HepG2 (cell line): Measurements from ENCODE around the gene LRRC32. TPM values are rescaled to one million over a fixed set of nuclear protein-coding genes. Genes with fewer than 3 reads are reported as not detected.
A peak's percentile ranks its signal among the peaks of the same experiment; 100 is the strongest.

Experiments used
- ATAC-seq: fragments of 200-7000 bp; cut with Tn5 transposase; 3 replicates; pipeline ENCODE4 v1.9.1; 2020; ENCODE audit warnings: mild to moderate bottlenecking, moderate library complexity
- BruUV-seq: library from RNA; stranded (reverse); fragments of 400-500 nt; replicated peaks from 2 replicates; lab custom pipeline; 2021; lab: Mats Ljungman, UMichigan
- CTCF ChIA-PET: fragments of 300-600 bp; formaldehyde crosslinking; extraction: SDS; loops from one replicate; lab custom pipeline; 2021; ENCODE audit warnings: low total read pairs, inconsistent platforms, low intra/inter-chr PET ratio; lab: Yijun Ruan, JAX
- POLR2A ChIA-PET: fragments of 350-600 bp; sonication (Branson Sonifier 250); formaldehyde crosslinking; loops from one replicate; lab custom pipeline; 2020; ENCODE audit warnings: antibody characterized with exemption, inconsistent platforms; lab: Yijun Ruan, JAX
- DNase-seq: peaks from one replicate; pipeline ENCODE4 v3.0.0-alpha.2; 2015; ENCODE audit warnings: low spot score
- FAIRE-seq: peaks from 3 replicates; lab custom pipeline; 2011; peaks lifted over from hg19 to GRCh38; lab: Jason Lieb, UNC
- H2AFZ ChIP-seq: one replicate; pipeline ENCODE4 v1.6.1; 2011; ENCODE audit warnings: low read length, inconsistent platforms
- H3K27ac ChIP-seq: fragments of 300-600 bp; 3 replicates; pipeline ENCODE4 v1.8.0; 2011; ENCODE audit warnings: mixed run types, mild to moderate bottlenecking, mixed read lengths, low read length, inconsistent platforms; ENCODE audit not compliant: insufficient read depth; ENCODE audit errors: extremely low read length
- H3K27me3 ChIP-seq, 2 experiments: fragments of 200-600 bp in 1 of 2; 2 replicates in 1 of 2; 3 replicates in 1 of 2; pipeline versions ENCODE4 v1.6.0 to v1.8.0; 2011; ENCODE audit warnings: low read length in 2 of 2, mild to moderate bottlenecking in 2 of 2, moderate library complexity in 2 of 2, inconsistent platforms in 1 of 2; ENCODE audit not compliant: insufficient read depth in 2 of 2, control insufficient read depth in 1 of 2
- H3K36me3 ChIP-seq, 2 experiments: fragments of 200-600 bp in 1 of 2; replicated peaks in 1 of 2; 2 replicates in 1 of 2; 3 replicates in 1 of 2; pipeline versions ENCODE4 v1.5.1 to v1.8.0; 2011; ENCODE audit warnings: low read length in 2 of 2, inconsistent platforms in 1 of 2; ENCODE audit not compliant: insufficient read depth in 2 of 2, control insufficient read depth in 1 of 2
- H3K4me1 ChIP-seq: 2 replicates; pipeline ENCODE4 v1.5.1; 2012; ENCODE audit warnings: low read length, inconsistent platforms; ENCODE audit not compliant: insufficient read depth
- H3K4me2 ChIP-seq: 2 replicates; pipeline ENCODE4 v1.6.0; 2011; ENCODE audit warnings: low read depth, low read length, inconsistent platforms
- H3K4me3 ChIP-seq, 3 experiments: fragments of 200-600 bp in 1 of 3; sonication (generic), shearing (Covaris generic) in 1 of 3; replicated peaks in 1 of 3; 2 replicates each; pipeline ENCODE4 v1.5.1; 2011 to 2016; ENCODE audit warnings: low read length in 3 of 3, inconsistent platforms in 2 of 3, low read depth in 2 of 3, mild to moderate bottlenecking in 2 of 3, control low read depth in 1 of 3, mixed read lengths in 1 of 3; ENCODE audit not compliant: insufficient read depth in 1 of 3
- H3K79me2 ChIP-seq: one replicate; pipeline ENCODE4 v1.6.1; 2011; ENCODE audit warnings: low read length, inconsistent platforms; ENCODE audit not compliant: insufficient read depth
- H3K9ac ChIP-seq: 2 replicates; pipeline ENCODE4 v1.6.0; 2011; ENCODE audit warnings: mild to moderate bottlenecking, low read depth, low read length, inconsistent platforms; ENCODE audit not compliant: insufficient read depth
- H3K9me3 ChIP-seq: 2 replicates; pipeline ENCODE4 v1.5.1; 2012; ENCODE audit warnings: mild to moderate bottlenecking, low read length
- H4K20me1 ChIP-seq: 2 replicates; pipeline ENCODE4 v1.6.0; 2011; ENCODE audit warnings: inconsistent platforms, mild to moderate bottlenecking, low read length, moderate library complexity; ENCODE audit not compliant: insufficient read depth
- BCL6 ChIP-seq: IDR thresholded peaks from 2 replicates; pipeline ENCODE4 v1.6.1; 2016; ENCODE audit warnings: missing genetic modification reagents, missing compliant biosample characterization
- GATA4 ChIP-seq: sonication (generic); IDR thresholded peaks from 2 replicates; pipeline ENCODE4 v1.6.1; 2016; ENCODE audit warnings: antibody characterized with exemption, low read depth, borderline replicate concordance
- KLF6 ChIP-seq: IDR thresholded peaks from 2 replicates; pipeline ENCODE4 v1.8.0; 2016; ENCODE audit warnings: missing biosample characterization, missing genetic modification reagents
- REPIN1 ChIP-seq: sonication (generic); formaldehyde crosslinking; IDR thresholded peaks from 2 replicates; pipeline ENCODE4 v1.8.0; 2022; ENCODE audit warnings: missing genetic modification reagents, low read depth, mild to moderate bottlenecking, borderline replicate concordance
- ZFP37 ChIP-seq: sonication (generic); formaldehyde crosslinking; IDR thresholded peaks from 2 replicates; pipeline ENCODE4 v1.4.0; 2020; ENCODE audit warnings: missing genetic modification reagents, borderline replicate concordance
- ZNF768 ChIP-seq: sonication (generic); formaldehyde crosslinking; IDR thresholded peaks from 2 replicates; pipeline ENCODE4 v1.4.0; 2020; ENCODE audit warnings: missing genetic modification reagents
- WGBS: methylation state at CpG from one replicate; pipeline ENCODE4 v1.1.6; 2017; ENCODE audit warnings: low lambda C conversion rate; 5-methylcytosine and 5-hydroxymethylcytosine counted together
- in situ Hi-C: cut with HindIII; loops from 2 replicates; pipeline ENCODE4 v1.10.0; 2017; ENCODE audit warnings: low pct_unique_long_range_greater_than_20kb; ENCODE audit not compliant: extremely low pct_ligation_motif_present
- intact Hi-C: fragments of 100-400 bp; cut with micrococcal nuclease; formaldehyde crosslinking; loops from one replicate; pipeline ENCODE4 v1.10.0; 2022; ENCODE audit not compliant: unreplicated experiment
- polyA plus RNA-seq, 8 experiments: library from polyadenylated mRNA; depleted of rRNA in 3 of 8; stranded (reverse) in 7 of 8; unstranded in 1 of 8; fragments of >200 nt; fragmentation: Illumina TruSeq in 4 of 8; extraction: Trizol in 4 of 8; gene quantifications; 2 replicates each; pipeline versions ENCODE4 v1.2.1 to v1.2.3, GENCODE V29; 2011 to 2016; ENCODE audit warnings: low read depth in 4 of 8, missing spikeins in 1 of 8, mixed read lengths in 1 of 8; ENCODE audit not compliant: insufficient read depth in 1 of 8
- total RNA-seq, 5 experiments: library from RNA; depleted of rRNA; stranded (reverse); fragments of >200 nt; fragmentation: Illumina TruSeq; extraction: Trizol; gene quantifications; 2 replicates each; pipeline ENCODE4 v1.2.3, GENCODE V29; 2016; ENCODE audit warnings: low read depth in 1 of 5
- TF ChIP-seq, protein P1 (sequence below): sonication (generic); formaldehyde crosslinking; IDR thresholded peaks from 2 replicates; pipeline ENCODE4 v1.4.0; 2020; ENCODE audit warnings: mild to moderate bottlenecking, missing genetic modification reagents
- TF ChIP-seq, protein P2 (sequence below): IDR thresholded peaks from 2 replicates; pipeline ENCODE4 v1.6.1; 2012; ENCODE audit warnings: low read length, improper control_type of control experiment
- TF ChIP-seq, protein P3 (sequence below): sonication (generic); formaldehyde crosslinking; IDR thresholded peaks from 2 replicates; pipeline ENCODE4 v1.8.1; 2023; ENCODE audit warnings: mild to moderate bottlenecking, moderate library complexity, missing genetic modification reagents
- TF ChIP-seq, protein P4 (sequence below): sonication (generic); formaldehyde crosslinking; IDR thresholded peaks from 2 replicates; pipeline ENCODE4 v1.4.0; 2020; ENCODE audit warnings: missing genetic modification reagents, borderline replicate concordance

LRRC32 gene
- total and polyA plus RNA-seq, 2 of the 13 experiments (the other 11 are each of a cell fraction or from before 2014, with no cell fraction given): 0.07 TPM; not detected in 1

DNA sequence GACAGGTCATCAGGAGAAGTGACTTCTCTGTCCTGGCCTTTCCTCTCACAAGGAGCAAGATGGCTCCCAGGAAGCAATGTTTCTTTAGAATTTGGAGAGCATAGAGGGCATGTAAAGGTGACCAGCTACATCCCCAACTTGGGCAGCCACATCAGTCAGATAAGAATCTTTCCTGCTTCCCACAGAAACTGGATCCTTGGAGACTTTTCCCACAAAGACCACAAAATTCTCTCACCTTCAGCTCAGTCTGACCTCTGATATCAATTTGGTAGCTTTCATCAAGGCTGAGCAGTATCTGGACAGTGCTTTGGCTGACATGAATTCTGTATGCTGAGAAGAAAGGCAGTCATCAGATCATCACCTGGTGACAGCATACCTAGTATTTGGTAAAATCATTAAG, 23.3 kb upstream of the LRRC32 start (continued):
- TF ChIP-seq BCL6 (no peak), GATA4 (no peak), REPIN1 (CRISPR knock-in tag) (no peak), KLF6 (CRISPR knock-in tag) (no peak), ZFP37 (no peak)
- TF ChIP-seq, protein P1, sequence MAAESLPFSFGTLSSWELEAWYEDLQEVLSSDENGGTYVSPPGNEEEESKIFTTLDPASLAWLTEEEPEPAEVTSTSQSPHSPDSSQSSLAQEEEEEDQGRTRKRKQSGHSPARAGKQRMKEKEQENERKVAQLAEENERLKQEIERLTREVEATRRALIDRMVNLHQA (CRISPR knock-in tag): no peak
- TF ChIP-seq, protein P2, sequence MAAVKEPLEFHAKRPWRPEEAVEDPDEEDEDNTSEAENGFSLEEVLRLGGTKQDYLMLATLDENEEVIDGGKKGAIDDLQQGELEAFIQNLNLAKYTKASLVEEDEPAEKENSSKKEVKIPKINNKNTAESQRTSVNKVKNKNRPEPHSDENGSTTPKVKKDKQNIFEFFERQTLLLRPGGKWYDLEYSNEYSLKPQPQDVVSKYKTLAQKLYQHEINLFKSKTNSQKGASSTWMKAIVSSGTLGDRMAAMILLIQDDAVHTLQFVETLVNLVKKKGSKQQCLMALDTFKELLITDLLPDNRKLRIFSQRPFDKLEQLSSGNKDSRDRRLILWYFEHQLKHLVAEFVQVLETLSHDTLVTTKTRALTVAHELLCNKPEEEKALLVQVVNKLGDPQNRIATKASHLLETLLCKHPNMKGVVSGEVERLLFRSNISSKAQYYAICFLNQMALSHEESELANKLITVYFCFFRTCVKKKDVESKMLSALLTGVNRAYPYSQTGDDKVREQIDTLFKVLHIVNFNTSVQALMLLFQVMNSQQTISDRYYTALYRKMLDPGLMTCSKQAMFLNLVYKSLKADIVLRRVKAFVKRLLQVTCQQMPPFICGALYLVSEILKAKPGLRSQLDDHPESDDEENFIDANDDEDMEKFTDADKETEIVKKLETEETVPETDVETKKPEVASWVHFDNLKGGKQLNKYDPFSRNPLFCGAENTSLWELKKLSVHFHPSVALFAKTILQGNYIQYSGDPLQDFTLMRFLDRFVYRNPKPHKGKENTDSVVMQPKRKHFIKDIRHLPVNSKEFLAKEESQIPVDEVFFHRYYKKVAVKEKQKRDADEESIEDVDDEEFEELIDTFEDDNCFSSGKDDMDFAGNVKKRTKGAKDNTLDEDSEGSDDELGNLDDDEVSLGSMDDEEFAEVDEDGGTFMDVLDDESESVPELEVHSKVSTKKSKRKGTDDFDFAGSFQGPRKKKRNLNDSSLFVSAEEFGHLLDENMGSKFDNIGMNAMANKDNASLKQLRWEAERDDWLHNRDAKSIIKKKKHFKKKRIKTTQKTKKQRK: no peak
- TF ChIP-seq, protein P3, sequence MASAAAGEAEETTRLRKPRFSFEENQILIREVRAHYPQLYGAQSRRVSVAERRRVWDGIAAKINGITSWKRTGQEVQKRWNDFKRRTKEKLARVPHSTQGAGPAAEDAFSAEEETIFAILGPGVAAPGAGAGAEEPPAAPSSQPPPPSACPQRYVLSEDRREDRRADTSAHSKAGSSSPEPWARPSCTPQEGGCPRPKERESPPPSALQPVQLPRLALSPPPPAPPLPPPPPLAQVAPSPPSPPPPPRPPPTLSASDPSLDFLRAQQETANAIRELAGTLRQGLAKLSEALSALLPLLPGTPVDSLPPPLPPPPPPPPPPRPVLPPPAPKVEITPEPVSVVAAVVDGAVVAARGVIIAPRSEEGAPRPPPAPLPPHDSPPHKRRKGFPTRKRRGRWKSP (CRISPR knock-in tag): no peak

DNA sequence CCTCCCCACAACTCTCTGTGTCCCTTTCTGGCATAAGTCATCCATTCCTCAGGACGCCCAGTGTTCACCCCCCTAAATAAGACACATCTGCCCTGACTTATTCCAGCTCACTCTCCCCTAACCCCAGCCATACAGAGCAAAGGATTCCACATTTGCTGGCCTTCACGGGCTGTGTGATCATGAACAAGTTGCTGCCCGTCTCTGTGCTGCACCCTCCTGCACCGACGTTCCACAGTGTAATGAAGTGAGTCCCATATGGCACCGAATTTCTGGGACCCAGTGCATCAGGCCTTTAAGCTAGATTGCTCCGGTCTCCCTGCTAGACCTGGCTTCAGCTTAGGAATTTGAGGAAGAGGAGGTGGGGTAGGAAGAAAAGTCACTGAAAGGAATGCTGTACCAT, 22.4 kb upstream of the LRRC32 start:
- Histone ChIP-seq H3K36me3 (no peaks in the 10 kb centered on the region), H3K9me3 (no peaks in the 10 kb centered on the region), H4K20me1 (no peaks in the 10 kb centered on the region), H3K4me3 (no peak overlapping the region), H3K27me3 (peaks cover 8 to 31% of the 10 kb centered on the region in 2 experiments; a peak in 3 of 5 replicates), H3K4me2 (no peak overlapping the region), H3K9ac (no peak overlapping the region), H2AFZ (no peak overlapping the region), H3K27ac (no peak overlapping the region), H3K4me1 (no peaks in the 10 kb centered on the region), H3K79me2 (no peaks in the 10 kb centered on the region)
- 15% methylated on average over 4 of the region's 7 CpGs for WGBS
- ChIA-PET POLR2A (no interaction called here), CTCF (no interaction called here)
- intact Hi-C loops: loop anchor here (5.0 kb wide), 1 partner anchor 1501 kb away; no protein-coding TSS in a partner anchor
- in situ Hi-C loops: no loop called here
- FAIRE-seq (no peak), ATAC-seq (no peak), DNase-seq (no peak)
- TF ChIP-seq, protein P4, sequence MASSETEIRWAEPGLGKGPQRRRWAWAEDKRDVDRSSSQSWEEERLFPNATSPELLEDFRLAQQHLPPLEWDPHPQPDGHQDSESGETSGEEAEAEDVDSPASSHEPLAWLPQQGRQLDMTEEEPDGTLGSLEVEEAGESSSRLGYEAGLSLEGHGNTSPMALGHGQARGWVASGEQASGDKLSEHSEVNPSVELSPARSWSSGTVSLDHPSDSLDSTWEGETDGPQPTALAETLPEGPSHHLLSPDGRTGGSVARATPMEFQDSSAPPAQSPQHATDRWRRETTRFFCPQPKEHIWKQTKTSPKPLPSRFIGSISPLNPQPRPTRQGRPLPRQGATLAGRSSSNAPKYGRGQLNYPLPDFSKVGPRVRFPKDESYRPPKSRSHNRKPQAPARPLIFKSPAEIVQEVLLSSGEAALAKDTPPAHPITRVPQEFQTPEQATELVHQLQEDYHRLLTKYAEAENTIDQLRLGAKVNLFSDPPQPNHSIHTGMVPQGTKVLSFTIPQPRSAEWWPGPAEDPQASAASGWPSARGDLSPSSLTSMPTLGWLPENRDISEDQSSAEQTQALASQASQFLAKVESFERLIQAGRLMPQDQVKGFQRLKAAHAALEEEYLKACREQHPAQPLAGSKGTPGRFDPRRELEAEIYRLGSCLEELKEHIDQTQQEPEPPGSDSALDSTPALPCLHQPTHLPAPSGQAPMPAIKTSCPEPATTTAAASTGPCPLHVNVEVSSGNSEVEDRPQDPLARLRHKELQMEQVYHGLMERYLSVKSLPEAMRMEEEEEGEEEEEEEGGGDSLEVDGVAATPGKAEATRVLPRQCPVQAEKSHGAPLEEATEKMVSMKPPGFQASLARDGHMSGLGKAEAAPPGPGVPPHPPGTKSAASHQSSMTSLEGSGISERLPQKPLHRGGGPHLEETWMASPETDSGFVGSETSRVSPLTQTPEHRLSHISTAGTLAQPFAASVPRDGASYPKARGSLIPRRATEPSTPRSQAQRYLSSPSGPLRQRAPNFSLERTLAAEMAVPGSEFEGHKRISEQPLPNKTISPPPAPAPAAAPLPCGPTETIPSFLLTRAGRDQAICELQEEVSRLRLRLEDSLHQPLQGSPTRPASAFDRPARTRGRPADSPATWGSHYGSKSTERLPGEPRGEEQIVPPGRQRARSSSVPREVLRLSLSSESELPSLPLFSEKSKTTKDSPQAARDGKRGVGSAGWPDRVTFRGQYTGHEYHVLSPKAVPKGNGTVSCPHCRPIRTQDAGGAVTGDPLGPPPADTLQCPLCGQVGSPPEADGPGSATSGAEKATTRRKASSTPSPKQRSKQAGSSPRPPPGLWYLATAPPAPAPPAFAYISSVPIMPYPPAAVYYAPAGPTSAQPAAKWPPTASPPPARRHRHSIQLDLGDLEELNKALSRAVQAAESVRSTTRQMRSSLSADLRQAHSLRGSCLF (CRISPR knock-in tag): no peak
- peak; percentile 79 for TF ChIP-seq ZNF768 (CRISPR knock-in tag)
- BruUV-seq: no TSS peak
